NCI-H748 treated with DMSO at 0.1 percent for 48 hours (cell line): Measurements from ENCODE around the gene SARS2.
A peak's percentile ranks its signal among the peaks of the same experiment; 100 is the strongest.
"Not testable (repeated sequence)": the region's sequence is repeated elsewhere in the genome, so short reads cannot be mapped to it uniquely, and the experiment has no call there.

Experiments
- DNase-seq: peaks from one replicate; lab custom pipeline; 2025; lab: John Stamatoyannopoulos, UW

Gene SARS2, protein sequence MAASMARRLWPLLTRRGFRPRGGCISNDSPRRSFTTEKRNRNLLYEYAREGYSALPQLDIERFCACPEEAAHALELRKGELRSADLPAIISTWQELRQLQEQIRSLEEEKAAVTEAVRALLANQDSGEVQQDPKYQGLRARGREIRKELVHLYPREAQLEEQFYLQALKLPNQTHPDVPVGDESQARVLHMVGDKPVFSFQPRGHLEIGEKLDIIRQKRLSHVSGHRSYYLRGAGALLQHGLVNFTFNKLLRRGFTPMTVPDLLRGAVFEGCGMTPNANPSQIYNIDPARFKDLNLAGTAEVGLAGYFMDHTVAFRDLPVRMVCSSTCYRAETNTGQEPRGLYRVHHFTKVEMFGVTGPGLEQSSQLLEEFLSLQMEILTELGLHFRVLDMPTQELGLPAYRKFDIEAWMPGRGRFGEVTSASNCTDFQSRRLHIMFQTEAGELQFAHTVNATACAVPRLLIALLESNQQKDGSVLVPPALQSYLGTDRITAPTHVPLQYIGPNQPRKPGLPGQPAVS

DNA sequence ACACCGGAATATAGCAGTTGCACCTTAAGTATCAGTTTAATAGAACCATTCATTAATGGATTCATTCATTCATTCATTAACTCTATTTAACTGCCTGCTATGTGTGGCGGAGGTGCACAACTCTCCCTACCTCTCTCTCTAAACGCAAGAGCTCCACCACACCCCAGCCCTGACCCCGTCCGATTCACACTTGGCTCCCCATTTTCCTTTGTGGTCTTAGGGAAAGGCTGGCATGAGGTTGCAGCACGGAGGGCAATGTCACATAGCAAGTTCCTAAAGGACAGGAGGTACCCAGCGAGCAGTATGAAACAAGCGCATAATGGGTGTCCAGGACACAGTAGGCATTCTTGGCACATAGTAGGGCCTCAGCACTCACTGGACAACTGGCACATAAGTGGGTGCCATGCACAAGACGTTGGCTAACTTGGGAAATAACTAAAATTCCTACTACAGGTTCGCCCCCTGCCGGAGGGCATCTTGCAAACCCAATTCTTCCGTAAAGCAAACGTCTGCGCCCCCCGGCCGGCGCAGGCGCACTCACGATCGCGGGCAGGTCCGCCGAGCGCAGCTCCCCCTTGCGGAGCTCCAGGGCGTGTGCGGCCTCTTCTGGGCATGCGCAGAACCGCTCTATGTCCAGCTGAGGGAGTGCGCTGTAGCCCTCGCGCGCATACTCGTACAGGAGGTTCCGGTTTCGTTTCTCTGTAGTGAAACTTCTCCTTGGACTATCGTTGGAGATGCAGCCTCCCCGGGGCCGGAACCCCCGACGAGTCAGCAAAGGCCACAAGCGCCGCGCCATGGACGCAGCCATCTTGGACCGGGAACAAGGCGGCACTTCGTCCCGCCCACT lies at the start of gene SARS2:
TSS of gene SARS2 (minus strand) at position 835 of the 847 bp plus-strand sequence. CDS start at position 808, 27 bp downstream.
- peak; percentile 98 for DNase-seq

DNA sequence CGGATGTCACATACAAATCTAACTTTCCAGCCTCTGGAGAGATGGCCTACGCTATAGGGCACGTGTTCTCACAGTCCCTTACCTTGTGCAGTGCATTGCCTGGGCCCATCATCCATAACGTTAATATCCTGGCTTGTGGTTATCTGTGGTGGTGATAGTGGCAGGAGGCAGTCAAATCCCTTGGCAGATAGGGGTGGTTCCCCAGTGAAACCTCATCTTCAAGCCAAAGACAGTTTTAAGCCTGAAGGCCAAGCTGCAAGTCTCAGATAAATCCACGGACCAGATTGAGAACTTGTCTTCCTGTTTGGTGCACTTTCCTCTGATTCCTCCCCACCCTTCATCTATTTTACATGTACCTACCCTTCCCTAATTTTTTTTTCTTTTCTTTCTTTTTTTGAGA lies 49.2 kb upstream of the SARS2 start:
- DNase-seq: no peak

DNA sequence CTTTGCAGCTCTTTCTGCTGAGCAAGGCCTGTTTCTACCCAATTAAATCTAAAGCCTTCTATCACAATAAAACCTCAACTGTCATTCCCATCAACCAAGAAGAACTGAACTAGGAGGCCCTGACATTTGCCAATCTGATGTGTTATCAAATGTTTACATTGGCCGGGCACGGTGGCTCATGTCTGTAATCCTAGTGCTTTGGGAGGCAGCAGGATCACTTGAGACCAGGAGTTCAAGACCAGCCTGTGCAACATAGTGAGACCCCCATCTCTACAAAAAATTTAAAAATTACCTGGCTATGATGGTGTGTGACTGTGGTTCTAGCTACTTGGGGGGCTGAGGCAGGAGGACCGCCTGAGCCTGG lies 47.7 kb upstream of the SARS2 start:
- DNase-seq: no peak

DNA sequence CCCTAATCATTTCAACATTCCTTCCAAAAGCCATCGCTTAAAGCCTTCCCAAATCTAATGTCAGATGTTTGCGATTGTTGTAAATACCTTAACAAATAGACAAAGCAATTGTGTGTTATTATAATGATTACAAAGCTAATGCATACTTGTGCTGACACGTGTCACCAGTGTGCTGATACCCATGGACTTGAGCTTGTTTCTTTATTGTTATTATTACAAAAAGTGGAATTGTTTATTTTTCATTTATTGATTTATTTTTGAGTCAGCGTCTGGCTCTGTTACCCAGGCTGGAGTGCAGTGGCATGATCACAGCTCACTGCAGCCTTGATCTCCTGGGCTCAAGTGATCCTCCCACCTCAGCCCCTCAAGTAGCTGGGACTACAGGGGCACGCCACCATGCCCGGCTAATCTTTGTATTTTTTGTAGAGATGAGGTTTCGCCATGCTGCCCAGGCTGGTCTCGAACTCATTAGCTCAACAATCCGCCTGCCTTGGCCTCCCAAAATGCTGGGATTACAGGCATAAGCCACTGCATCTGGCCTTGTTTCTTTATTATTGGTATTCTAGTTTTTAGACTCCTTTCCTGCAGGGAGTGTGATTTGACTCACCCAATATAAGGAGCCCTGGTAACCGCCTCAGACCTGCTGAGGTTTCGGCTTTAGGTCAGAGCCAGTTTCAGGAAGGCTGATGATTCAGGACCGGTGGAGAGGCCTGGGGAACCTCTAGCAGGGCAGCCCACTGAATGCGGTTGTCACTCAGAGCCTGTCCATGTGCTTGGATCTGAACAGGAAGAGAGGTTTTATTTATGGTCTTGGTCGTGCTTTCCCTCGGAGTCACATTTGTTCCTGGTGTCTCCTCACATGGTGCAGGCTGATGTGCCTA lies 47.1 kb upstream of the SARS2 start:
- DNase-seq: no peak

DNA sequence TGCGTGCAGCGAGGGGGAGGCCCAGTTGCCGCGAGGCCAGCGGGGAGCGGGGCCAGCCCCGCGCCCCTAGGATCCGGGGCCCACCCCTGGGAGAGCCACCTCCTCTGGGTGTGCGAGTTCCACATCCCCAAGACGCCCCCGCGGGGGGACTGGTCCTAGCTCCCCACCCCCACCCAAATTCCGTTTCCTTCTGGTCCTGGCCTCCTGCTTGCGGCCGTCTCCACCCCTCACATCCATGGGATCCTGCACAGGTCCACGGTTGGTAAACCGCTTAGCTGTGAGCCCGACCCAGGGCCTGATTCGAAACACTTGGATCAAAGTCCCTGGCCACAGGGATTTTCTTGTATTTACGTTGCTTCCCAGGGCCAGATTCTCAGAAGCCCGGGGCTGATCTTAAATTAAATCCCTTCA lies 45.3 kb upstream of the SARS2 start:
- DNase-seq: no peak

DNA sequence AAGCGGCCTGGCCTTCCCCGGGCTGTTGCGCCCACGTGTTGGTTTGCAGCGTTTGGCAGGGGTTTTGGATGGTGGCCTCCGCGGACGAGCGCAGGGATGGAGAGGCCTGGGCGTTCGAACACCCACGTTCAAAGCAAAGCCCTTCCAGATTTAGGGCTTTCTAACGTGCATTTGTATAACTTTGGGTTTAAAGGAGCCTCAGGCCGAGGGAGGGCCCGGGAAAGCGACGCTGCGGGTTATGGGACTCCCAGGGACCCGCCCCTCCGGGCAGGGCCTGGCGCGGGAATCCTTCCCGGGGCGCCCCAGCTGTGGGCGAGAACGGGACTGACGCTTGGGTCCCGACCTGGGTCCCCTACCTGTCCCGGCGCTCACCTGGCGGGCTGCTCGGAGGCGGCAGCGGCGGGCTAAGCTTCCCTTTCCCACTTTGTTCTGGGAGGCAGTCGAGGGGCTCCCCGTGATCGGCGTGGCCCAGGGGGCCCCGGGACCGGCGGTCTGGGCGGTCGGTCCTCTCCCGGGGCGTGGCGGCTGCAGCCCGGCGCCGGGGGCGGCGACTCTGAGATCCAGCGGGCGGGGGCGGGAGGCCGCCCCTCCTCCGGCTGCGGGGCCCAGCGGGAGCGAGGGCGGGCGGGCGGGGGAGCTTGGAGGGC lies 44.8 kb upstream of the SARS2 start, which contains the start of gene FBXO17:
TSS of gene FBXO17 (minus strand) at position 529 of the 647 bp plus-strand sequence. CDS start 25,423 bp downstream, outside the sequence.
- no peak for DNase-seq

DNA sequence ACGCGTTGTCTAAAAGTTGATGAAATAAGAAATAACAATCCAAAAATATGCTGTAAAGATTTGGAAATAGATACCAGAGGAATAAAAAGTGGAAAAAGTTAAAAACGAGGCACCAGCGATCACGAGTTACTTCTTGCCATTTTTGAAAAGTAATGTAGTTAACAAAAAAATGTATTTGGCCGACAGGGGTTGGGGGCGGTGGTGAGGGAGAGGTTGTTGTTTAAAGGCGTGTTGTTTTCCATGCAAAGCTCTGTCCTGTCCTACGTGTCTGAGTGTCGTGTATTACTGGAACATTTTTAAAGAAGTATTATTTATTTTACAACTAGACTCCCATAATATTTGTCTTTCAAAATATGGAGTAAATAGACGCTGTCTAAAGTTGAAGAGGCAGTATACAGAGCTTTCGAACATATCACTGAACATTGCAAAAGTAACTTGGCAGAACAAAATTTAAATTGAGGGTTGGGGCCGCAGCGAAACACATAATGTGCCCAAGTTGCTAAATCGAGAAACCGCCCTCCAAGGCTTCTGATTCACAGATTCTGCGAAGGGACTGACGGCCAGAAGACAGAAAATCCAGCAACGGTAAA lies 44.2 kb upstream of the SARS2 start:
- no peak for DNase-seq

DNA sequence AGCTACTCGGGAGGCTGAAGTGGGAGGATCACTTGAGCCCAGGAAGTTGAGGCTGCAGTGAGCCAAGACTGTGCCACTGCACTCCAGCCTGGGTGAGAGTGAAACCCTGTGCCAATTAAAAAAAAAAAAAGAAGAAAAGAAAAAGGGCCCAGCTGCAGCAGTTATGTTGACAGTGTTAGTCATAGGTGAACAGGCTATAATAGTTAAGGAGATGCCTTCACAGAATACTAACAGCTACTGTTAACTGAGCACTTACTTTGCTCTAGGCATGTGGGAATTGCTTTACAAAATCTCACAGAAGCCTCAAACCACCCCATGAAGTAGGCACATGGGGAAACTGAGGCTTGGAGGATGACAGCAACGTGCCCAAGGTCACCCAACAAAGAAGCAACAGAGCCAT lies 41.1 kb upstream of the SARS2 start:
- no peak for DNase-seq

DNA sequence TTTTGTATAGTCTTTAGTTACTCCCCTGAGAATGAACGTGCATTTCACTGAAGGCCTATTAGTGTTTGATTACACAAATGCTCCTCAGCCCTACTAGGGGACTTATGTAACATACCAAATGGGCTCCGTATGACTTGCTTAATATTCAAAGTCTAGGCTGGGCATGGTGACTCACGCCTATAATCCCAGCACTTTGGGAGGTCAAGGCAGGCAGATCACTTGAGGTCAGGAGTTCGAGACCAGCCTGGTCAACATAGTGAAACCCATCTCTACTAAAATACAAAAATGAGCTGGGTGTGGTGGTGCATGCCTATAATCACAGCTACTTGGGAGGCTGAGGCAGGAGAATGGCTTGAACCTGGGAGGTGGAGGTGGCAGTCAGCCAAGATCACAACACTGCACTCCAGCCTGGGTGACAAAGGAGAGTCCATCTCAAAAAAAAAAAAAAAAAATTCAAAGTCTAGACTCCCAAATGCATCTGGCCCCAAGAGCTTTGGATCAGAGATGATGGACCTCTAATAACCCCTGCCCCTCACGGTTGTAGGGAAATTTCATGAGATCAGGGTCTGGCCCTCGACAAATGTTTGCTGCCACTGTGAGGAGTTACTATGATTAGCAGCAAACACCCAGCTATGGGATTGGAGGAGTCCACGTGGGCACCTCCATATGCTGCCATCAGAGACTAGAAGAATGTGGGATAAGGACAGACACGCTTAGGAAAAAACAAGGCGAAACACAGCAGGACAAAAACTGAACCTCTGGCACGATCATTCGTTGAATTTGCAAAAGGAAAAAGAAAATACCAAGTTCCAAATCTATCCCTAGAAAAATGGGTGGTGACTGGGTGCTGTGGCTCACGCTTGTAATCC lies 40.3 kb upstream of the SARS2 start:
- no peak for DNase-seq

DNA sequence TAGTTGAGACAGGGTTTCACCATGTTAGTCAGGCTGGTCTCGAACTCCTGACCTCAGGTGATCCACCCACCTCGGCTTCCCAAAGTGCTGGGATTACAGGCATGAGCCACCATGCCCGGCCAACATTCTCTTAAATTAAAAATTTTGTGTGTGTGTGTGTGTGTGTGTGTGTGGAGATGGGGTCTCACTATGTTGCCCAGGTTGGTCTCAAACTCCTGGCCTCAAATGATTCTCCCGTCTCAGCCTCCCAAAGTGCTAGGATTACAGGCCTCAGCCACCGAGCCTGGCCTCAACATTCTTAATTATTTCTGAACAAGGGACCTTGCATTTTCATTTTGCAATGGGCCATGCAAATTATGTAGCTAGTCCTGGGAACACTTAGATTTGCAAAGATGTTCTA lies 35.6 kb upstream of the SARS2 start:
- not testable (repeated sequence) for DNase-seq

DNA sequence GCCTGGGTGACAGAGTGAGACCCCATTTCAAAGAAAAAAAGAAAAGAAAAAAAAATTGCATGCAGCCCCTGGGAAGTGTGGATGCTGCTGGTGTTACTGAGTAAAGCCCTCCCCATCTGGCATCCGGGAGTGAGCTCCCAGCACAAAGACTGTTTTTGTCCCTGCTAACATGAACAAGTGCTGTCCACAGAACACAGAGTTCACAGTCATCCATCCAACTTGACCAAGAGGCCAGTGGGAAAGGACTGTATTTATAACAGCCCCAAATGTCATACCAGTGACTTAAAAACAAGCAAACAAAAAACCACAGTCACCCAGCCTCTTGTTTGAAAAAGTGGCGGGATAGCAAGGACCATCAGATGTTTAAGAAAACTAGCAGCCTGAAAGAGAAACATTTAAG lies 34.2 kb upstream of the SARS2 start:
- no peak for DNase-seq

DNA sequence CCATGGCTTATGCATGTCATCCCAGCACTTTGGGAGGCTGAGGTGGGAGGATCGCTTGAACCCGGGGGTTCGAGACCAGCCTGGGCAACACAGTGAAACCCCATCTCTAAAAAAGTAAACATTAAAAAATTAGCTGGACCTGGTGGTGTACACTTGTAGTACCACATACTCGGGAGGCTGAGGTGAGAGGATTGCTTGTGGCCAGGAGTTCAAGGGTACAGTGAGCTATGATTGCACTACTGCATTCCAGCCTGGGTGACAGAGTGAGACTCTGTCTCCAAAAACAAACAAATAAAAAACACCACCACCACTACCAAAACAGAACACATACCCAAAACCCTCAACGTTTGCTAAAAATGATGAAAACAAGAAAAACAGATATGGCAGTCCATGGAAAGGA lies 29.1 kb upstream of the SARS2 start:
- DNase-seq: no peak

DNA sequence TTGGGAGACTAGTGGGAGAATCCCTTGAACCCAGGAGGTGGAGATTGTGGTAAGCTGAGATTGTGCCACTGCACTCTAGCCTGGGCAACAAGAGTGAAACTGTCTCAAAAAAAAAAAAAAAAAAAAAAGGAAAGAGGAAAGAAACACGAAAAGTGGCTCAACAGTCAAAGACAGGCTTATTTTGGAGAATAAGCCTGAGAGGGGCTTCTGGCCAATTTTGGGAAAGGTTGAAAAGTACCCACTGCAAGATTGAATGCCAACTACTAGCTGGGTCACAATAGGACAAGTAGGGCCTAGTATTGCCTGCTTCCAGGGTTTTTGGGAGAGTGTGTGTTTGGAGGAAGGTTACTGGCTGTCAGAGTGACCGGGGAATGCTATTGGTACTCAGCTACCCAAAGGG lies 27.7 kb upstream of the SARS2 start:
- no peak for DNase-seq

DNA sequence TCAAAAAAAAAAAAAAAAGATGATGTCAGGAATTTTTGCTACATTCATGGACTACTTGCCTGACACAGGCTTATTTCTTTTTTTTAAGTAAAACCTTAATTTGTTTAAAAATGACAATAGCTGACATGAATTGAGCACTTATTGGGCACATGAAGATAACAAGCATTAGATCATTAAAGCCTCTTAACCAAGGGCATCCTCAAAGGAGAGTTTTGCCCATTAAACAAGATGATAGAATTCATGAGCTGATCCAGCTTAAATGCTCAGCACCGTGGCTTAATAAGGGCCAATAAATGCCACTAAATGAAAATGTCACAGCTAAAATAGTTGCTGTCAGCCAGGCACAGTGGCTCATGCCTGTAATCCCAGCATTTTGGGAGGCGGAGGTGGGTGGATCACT lies 25.7 kb upstream of the SARS2 start:
- DNase-seq: no peak

DNA sequence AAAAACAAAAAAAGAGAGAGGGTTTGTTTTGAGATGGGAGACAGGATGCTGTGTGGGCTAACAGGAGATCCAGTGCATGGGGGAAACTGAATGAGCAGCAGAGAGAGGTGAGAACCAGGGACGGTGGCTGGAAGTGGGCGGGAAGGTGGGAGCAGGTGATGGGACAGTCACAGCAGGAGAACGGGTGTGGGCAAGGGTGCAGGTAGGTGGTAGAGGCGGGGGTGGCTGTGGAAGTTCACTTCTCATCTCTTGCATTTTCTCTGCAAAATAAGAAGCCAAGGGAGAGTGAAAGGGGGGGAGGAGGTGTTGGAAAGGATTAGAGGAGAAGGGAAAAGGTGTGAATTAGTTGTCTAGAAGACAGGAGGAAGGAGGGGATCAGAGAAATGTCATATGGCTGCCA lies 23.1 kb upstream of the SARS2 start:
- no peak for DNase-seq

DNA sequence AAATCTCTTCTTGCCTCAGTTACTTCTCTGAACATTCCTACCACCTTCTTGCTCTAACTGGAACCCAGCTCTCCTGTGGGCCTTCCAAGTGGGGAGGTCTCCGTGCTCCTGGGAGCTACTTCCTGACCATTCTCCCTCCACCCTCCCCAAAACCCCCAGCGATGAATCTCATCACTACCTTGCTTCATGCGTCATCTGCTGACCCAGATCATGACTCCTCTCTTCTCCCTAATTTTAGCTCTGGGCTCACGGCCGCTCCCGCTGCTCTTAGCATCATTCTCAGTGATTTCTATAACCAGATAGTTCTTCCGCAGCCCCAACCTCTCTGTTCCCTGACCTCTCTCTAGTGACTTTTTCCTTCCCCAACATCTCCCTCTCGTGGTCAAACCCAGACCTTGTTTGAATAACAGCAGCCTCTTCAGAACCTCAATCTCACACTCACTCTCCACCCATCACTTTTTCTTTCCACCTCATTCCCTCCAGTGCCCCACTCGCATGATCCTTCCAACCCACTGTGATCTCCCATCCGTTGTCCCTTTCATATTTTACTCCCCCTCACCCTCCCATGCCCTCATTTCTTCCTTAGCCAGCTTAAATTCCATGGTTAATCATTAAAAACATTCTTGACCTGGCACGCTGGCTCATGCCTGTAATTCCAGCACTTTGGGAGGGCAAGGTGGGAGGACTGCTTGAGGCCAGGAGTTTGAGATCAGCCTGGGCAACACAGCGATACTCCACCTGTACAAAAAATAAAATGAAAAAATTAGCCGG lies 22.0 kb upstream of the SARS2 start:
- DNase-seq: peak; percentile 76

DNA sequence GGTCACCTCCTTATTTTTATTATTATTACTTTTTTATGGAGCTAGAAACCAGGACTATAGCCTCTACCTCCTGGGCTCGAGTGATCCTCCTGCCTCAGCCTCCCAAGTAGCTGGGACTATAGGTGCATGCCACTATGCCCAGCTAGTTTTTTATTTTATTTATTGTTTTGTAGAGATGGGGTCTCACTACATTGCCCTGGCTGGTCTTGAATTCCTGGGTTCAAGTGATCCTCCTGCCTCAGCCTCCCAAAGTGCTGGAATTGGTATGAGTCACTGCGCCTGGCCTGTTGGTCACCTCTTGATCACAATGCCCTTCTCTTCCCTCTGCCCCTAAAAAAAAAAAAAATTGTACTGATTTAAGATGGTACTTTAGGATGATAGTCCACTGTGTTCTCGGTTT lies 20.6 kb upstream of the SARS2 start:
- DNase-seq: no peak

DNA sequence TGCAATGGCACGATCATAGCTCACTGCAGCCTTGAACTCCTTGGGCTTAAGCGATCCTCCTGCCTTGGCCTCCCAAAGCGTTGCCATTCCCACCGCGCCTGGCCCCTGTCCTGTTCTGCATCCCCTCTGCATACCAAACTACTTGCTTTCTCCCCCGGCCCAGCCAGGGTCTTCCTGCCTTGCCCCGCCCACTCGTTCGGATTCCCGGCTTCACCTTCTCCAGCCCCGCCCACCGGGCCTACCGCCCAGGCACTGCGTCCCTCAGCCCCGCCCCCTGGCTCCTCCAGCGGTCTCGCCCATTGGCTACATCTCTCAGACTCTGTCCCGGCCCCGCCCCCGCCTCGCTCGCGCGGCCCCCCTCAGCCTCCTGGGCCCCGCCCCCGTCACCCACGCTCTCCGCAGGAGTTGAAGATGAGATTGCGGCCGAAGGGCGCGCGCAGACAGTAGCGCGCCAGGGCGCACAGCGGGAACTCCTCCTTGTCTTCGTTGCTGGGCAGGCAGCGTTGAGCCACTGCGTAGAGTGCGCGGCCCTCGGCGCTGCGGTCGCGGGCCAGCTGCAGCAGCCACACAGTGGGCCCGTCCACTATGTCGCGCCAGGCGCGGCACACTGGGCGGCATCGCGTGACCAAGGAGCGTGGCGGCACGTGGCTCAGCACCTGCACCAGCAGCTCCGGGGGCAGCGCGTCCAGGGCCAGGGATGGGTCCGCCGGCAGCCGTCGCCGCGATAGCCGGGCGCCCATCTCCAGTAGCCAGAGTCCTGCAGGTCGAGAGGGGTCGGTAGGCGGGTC lies 19.2 kb upstream of the SARS2 start:
- DNase-seq: peak; percentile 75
